ENCODE data around the gene KIF27. TPM values are rescaled to one million over a fixed set of nuclear protein-coding genes. Genes with fewer than 3 reads are reported as not detected.

The KIF27 gene, protein sequence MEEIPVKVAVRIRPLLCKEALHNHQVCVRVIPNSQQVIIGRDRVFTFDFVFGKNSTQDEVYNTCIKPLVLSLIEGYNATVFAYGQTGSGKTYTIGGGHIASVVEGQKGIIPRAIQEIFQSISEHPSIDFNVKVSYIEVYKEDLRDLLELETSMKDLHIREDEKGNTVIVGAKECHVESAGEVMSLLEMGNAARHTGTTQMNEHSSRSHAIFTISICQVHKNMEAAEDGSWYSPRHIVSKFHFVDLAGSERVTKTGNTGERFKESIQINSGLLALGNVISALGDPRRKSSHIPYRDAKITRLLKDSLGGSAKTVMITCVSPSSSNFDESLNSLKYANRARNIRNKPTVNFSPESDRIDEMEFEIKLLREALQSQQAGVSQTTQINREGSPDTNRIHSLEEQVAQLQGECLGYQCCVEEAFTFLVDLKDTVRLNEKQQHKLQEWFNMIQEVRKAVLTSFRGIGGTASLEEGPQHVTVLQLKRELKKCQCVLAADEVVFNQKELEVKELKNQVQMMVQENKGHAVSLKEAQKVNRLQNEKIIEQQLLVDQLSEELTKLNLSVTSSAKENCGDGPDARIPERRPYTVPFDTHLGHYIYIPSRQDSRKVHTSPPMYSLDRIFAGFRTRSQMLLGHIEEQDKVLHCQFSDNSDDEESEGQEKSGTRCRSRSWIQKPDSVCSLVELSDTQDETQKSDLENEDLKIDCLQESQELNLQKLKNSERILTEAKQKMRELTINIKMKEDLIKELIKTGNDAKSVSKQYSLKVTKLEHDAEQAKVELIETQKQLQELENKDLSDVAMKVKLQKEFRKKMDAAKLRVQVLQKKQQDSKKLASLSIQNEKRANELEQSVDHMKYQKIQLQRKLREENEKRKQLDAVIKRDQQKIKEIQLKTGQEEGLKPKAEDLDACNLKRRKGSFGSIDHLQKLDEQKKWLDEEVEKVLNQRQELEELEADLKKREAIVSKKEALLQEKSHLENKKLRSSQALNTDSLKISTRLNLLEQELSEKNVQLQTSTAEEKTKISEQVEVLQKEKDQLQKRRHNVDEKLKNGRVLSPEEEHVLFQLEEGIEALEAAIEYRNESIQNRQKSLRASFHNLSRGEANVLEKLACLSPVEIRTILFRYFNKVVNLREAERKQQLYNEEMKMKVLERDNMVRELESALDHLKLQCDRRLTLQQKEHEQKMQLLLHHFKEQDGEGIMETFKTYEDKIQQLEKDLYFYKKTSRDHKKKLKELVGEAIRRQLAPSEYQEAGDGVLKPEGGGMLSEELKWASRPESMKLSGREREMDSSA (N-terminal part only)
- 6.4 and 7.4 TPM in 2 replicates for total RNA-seq

GRCh38 chr9:83920927-83921707 is at the start of gene KIF27:
TSS of gene KIF27 (minus strand) at chr9:83921432. CDS start at chr9:83915591, 5,841 bp downstream.

GRCh38 chr9:83817356-83818278 is 103.6 kb downstream of the KIF27 start, which contains the start of gene GKAP1:
TSS of gene GKAP1 (minus strand) at chr9:83817769. CDS start at chr9:83806517, 11,252 bp downstream.

Other genes with a start within 250 kb of the KIF27 start
- 110 and 118 TPM in 2 replicates for gene UBQLN1, start 213.5 kb downstream of the KIF27 start, total RNA-seq
- 1.1 and 3.1 TPM in 2 replicates for gene GKAP1, start 103.7 kb downstream of the KIF27 start, total RNA-seq
- gene HNRNPK, start 58.8 kb upstream of the KIF27 start, total RNA-seq: 566 and 621 TPM in 2 replicates
- gene RMI1, start 59.4 kb upstream of the KIF27 start, total RNA-seq: 6.1 and 8.8 TPM in 2 replicates